ENCODE measurements around the gene MEGF8.

Gene MEGF8

DNA sequence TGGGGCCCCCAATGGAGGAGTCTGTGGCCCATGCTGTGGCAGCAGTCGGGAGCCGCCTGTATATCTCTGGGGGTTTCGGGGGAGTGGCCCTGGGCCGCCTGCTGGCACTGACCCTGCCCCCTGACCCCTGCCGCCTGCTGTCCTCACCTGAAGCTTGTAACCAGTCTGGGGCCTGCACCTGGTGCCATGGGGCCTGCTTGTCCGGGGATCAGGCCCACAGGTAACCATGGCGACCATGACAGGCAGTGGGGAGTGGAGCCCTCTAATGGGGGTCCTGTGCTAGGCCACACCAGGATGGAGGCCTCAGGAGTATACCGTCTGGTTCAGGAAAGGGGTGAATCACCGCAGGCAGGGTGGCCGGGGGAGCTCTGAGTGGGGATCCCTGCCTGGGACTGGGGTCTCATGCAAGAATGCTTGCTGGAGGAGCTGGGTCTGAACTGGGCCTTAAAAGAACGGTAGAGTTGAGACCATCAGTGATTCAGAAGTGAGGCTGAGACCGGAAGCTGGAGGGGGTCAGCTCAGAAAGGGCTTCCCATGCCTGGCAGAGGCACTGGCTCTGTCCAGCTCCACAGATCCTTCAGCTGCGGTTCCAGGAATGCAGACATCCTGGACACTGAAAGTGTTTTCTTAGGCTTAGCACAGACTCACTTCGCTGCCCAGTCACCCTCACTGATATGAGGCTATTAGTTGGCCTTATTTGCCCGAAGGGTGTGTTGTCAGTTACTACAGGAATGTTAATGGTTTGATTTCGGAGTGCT lies 35.5 kb downstream of the MEGF8 start:
- H3K4me1 Mint-ChIP-seq, result peaks cover 6% of the 10 kb centered on the region
- H3K36me3 Mint-ChIP-seq (ENCODE audit: low read depth), result peaks cover 9% of the 10 kb centered on the region
- H3K4me3 Mint-ChIP-seq, result no peak overlapping the region
- no peak overlapping the region for H3K27ac Mint-ChIP-seq
- ATAC-seq, result peak; percentile 10
- no peaks in the 10 kb centered on the region for H3K9me3 Mint-ChIP-seq
- H3K27me3 Mint-ChIP-seq, result no peaks in the 10 kb centered on the region
- no peak for DNase-seq

- H3K27ac Mint-ChIP-seq, result no peak overlapping the region
- H3K27me3 Mint-ChIP-seq, result no peaks in the 10 kb centered on the region
- H3K4me3 Mint-ChIP-seq, result no peak overlapping the region
- ATAC-seq (no peak), DNase-seq (no peak)
- peaks cover 6% of the 10 kb centered on the region for H3K4me1 Mint-ChIP-seq
- peaks cover 9% of the 10 kb centered on the region for H3K36me3 Mint-ChIP-seq (ENCODE audit: low read depth)
- H3K9me3 Mint-ChIP-seq, result no peaks in the 10 kb centered on the region
These were observed 36.1 kb downstream of the MEGF8 start for GRCh38 chr19:42361545-42361910.

DNA sequence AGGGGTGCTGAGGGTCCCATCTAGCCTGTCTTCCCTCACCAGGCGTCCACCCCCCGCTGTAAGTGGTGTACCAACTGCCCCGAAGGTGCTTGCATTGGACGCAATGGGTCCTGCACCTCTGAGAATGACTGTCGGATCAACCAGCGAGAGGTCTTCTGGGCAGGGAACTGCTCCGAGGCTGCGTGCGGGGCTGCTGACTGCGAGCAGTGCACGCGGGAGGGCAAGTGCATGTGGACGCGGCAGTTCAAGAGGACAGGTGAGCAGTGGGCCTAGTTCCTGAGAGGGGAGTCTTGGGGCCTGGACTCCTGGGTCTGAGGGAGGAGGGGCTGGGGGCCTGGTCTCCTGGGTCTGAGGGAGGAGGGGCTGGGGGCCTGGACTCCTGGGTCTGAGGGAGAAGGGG lies 36.9 kb downstream of the MEGF8 start:
- no peak overlapping the region for H3K4me3 Mint-ChIP-seq
- DNase-seq, result no peak
- H3K27ac Mint-ChIP-seq, result no peak overlapping the region
- peaks cover 6% of the 10 kb centered on the region for H3K4me1 Mint-ChIP-seq
- ATAC-seq, result no peak
- H3K9me3 Mint-ChIP-seq, result no peaks in the 10 kb centered on the region
- no peaks in the 10 kb centered on the region for H3K27me3 Mint-ChIP-seq
- peaks cover 9% of the 10 kb centered on the region for H3K36me3 Mint-ChIP-seq (ENCODE audit: low read depth)

DNA sequence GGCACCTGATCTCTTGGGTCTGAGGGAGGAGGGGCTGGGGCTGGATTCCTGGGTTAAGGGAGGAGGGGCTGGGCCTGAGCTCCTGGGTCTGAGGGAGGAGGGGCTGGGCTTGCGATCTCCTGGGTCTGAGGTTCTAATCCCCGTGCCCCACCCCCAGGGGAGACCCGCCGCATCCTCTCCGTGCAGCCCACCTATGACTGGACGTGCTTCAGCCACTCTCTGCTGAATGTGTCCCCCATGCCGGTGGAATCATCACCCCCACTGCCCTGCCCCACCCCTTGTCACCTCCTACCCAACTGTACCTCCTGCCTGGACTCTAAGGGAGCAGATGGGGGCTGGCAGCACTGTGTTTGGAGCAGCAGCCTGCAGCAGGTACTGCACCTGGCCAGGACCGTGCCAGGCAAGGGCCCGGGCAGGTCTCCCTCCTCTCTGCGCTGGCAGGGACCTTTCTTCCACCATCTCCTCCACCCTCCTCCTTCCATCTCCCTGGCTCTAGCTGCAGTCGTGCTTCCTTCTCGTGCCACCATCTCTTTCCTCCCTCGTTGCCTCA lies 37.5 kb downstream of the MEGF8 start:
- H3K36me3 Mint-ChIP-seq (ENCODE audit: low read depth), result peaks cover 9% of the 10 kb centered on the region
- H3K4me1 Mint-ChIP-seq, result peaks cover 6% of the 10 kb centered on the region
- no peaks in the 10 kb centered on the region for H3K27me3 Mint-ChIP-seq
- no peak overlapping the region for H3K4me3 Mint-ChIP-seq
- no peak for DNase-seq
- no peak overlapping the region for H3K27ac Mint-ChIP-seq
- no peak for ATAC-seq
- H3K9me3 Mint-ChIP-seq, result no peaks in the 10 kb centered on the region

GRCh38 chr19:42363614-42364346 lies 38.3 kb downstream of the MEGF8 start:
- Mint-ChIP-seq H3K4me1 (peaks cover 6% of the 10 kb centered on the region), H3K27ac (peak overlapping the region; percentile 64), H3K27me3 (no peaks in the 10 kb centered on the region), H3K36me3 (ENCODE audit: low read depth) (peaks cover 9% of the 10 kb centered on the region), H3K4me3 (no peak overlapping the region), H3K9me3 (no peaks in the 10 kb centered on the region)
- ATAC-seq, result no peak
- no peak for DNase-seq

- ATAC-seq (no peak), DNase-seq (no peak)
- H3K27ac Mint-ChIP-seq, result no peak overlapping the region
- H3K36me3 Mint-ChIP-seq (ENCODE audit: low read depth), result peaks cover 9% of the 10 kb centered on the region
- H3K4me3 Mint-ChIP-seq, result no peak overlapping the region
- no peaks in the 10 kb centered on the region for H3K27me3 Mint-ChIP-seq
- H3K4me1 Mint-ChIP-seq, result peaks cover 8% of the 10 kb centered on the region
- no peaks in the 10 kb centered on the region for H3K9me3 Mint-ChIP-seq
These were observed 41.2 kb downstream of the MEGF8 start for GRCh38 chr19:42366673-42367072.

DNA sequence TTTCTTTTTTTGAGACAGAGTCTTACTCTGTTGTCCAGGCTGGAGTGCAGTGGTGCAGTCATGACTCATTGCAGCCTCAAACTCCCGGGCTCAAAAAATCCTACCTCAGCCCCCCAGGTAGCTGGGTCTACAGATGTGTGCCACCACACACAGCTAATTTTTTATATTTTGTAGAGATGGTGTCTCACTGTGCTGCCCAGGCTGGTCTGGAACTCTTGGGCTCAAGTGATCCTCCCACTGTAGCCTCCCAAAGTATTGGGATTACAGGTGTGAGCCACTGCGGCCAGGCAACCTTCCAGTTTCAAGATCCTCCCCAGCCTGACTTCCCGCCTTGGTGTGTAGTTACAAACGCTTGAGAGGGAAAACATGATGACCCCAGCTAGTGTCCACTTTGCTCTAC lies 42.5 kb downstream of the MEGF8 start:
- no peak overlapping the region for H3K4me3 Mint-ChIP-seq
- H3K9me3 Mint-ChIP-seq, result no peaks in the 10 kb centered on the region
- DNase-seq (no peak), ATAC-seq (no peak)
- no peak overlapping the region for H3K27ac Mint-ChIP-seq
- H3K27me3 Mint-ChIP-seq, result no peaks in the 10 kb centered on the region
- H3K4me1 Mint-ChIP-seq, result peaks cover 8% of the 10 kb centered on the region
- H3K36me3 Mint-ChIP-seq (ENCODE audit: low read depth), result peaks cover 9% of the 10 kb centered on the region

GRCh38 chr19:42368360-42368759 lies 42.9 kb downstream of the MEGF8 start:
- H3K36me3 Mint-ChIP-seq (ENCODE audit: low read depth), result peaks cover 9% of the 10 kb centered on the region
- no peaks in the 10 kb centered on the region for H3K27me3 Mint-ChIP-seq
- DNase-seq (no peak), ATAC-seq (no peak)
- no peak overlapping the region for H3K27ac Mint-ChIP-seq
- H3K9me3 Mint-ChIP-seq, result no peaks in the 10 kb centered on the region
- peaks cover 8% of the 10 kb centered on the region for H3K4me1 Mint-ChIP-seq
- no peak overlapping the region for H3K4me3 Mint-ChIP-seq

GRCh38 chr19:42368765-42369164 lies 43.3 kb downstream of the MEGF8 start:
- H3K27me3 Mint-ChIP-seq, result no peaks in the 10 kb centered on the region
- ATAC-seq (no peak), DNase-seq (no peak)
- H3K27ac Mint-ChIP-seq, result no peak overlapping the region
- peaks cover 5% of the 10 kb centered on the region for H3K4me1 Mint-ChIP-seq
- peaks cover 5% of the 10 kb centered on the region for H3K36me3 Mint-ChIP-seq (ENCODE audit: low read depth)
- H3K4me3 Mint-ChIP-seq, result no peak overlapping the region
- H3K9me3 Mint-ChIP-seq, result no peaks in the 10 kb centered on the region

DNA sequence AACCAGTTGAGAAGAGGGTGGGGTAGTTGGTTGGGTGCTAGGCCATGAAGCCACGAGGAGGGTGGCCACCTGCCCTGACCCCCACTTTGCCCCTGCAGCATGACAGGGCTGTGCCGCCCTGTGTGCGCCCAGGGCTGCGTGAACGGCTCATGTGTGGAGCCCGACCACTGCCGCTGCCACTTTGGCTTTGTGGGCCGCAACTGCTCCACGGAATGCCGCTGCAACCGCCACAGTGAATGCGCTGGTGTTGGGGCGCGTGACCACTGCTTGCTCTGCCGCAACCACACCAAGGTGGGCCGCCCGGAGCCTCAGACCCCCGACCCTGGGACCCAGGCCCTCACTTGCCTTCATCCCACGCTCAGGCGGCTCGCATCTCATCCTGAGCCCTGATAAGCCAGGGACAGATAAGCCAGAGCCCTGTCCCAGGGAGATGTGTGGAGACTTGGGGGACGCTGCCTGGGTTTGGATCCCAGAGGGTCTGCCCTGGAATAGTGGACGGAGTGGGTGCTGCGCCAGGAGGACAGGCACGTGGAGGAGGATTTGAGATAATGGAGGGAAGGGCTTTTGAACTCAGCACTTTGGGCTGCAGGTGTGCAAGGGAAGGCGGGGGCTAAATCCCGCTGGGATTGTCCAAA lies 44.1 kb downstream of the MEGF8 start:
- H3K27me3 Mint-ChIP-seq, result no peaks in the 10 kb centered on the region
- DNase-seq (no peak), ATAC-seq (no peak)
- H3K27ac Mint-ChIP-seq, result no peak overlapping the region
- no peaks in the 10 kb centered on the region for H3K9me3 Mint-ChIP-seq
- no peaks in the 10 kb centered on the region for H3K36me3 Mint-ChIP-seq (ENCODE audit: low read depth)
- H3K4me1 Mint-ChIP-seq, result peaks cover 4% of the 10 kb centered on the region
- no peak overlapping the region for H3K4me3 Mint-ChIP-seq

- Mint-ChIP-seq H3K4me1 (peaks cover 3% of the 10 kb centered on the region), H3K27me3 (no peaks in the 10 kb centered on the region), H3K27ac (no peak overlapping the region), H3K4me3 (no peak overlapping the region), H3K36me3 (ENCODE audit: low read depth) (no peaks in the 10 kb centered on the region), H3K9me3 (no peaks in the 10 kb centered on the region)
- DNase-seq (no peak), ATAC-seq (no peak)
These were observed 44.7 kb downstream of the MEGF8 start for GRCh38 chr19:42370068-42370520.

GRCh38 chr19:42370626-42371175 lies 45.3 kb downstream of the MEGF8 start:
- no peaks in the 10 kb centered on the region for H3K36me3 Mint-ChIP-seq (ENCODE audit: low read depth)

DNA sequence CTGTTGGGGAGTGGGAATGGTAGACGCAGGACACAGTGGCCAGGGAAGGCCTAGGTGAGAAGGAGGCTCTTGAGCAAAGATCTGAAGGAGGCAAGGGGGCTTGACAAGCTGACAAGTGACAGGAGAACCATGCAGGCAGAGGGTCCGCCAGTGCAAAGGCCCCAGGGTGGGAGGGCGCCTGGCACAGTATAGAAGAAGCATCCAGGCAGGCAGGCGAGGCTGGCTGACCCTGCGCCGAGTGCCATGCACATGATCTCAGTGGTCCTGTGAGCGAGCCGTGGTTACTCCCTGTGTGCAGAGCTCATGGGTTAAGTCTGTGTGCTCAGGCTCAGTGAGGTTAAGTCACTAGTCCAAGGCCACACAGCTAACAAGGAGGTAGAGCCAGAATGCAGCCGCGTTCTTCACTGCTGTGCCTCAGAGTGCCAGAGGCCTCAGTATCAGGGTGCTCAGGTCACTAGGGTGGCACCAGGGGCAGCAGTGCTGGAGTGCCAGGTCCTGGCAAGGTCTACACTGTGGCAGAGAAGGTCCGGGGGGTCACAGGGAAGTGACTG lies 49.5 kb downstream of the MEGF8 start:
- Mint-ChIP-seq H3K27me3 (peaks cover under 1% of the 10 kb centered on the region), H3K4me1 (peaks cover 10% of the 10 kb centered on the region), H3K4me3 (no peak overlapping the region), H3K27ac (no peak overlapping the region), H3K9me3 (no peaks in the 10 kb centered on the region), H3K36me3 (ENCODE audit: low read depth) (no peaks in the 10 kb centered on the region)
- DNase-seq, result no peak
- ATAC-seq, result no peak

More at GRCh38 chr19:42370626-42371175, 45.3 kb downstream of the MEGF8 start:
- H3K4me1 Mint-ChIP-seq, result peaks cover 1% of the 10 kb centered on the region
- DNase-seq, result no peak
- ATAC-seq, result no peak
- H3K4me3 Mint-ChIP-seq, result no peak overlapping the region
- no peaks in the 10 kb centered on the region for H3K27me3 Mint-ChIP-seq
- H3K9me3 Mint-ChIP-seq, result no peaks in the 10 kb centered on the region
- no peak overlapping the region for H3K27ac Mint-ChIP-seq

GRCh38 chr19:42375415-42376176 lies 50.2 kb downstream of the MEGF8 start:
- peaks cover 8% of the 10 kb centered on the region for H3K27me3 Mint-ChIP-seq
- no peaks in the 10 kb centered on the region for H3K9me3 Mint-ChIP-seq
- ATAC-seq (no peak), DNase-seq (no peak)
- H3K36me3 Mint-ChIP-seq (ENCODE audit: low read depth), result no peaks in the 10 kb centered on the region
- H3K27ac Mint-ChIP-seq, result no peak overlapping the region
- H3K4me3 Mint-ChIP-seq, result no peak overlapping the region
- peaks cover 8% of the 10 kb centered on the region for H3K4me1 Mint-ChIP-seq
